Vagina (tissue), 2 donors: Measurements from ENCODE around the gene PPP3CA. TPM values are rescaled to one million over a fixed set of nuclear protein-coding genes. Genes with fewer than 3 reads are reported as not detected.

ENCODE experiments used
- DNase-seq, 2 donors: peaks; one replicate each; pipeline ENCODE4 v3.0.0-alpha.2; 2017; ENCODE audit errors: extremely low spot score in 2 of 2
- H3K27ac ChIP-seq: fragments of 200-600 bp; sonication (generic); one replicate; pipeline ENCODE4 v1.5.1; 2019
- H3K27me3 ChIP-seq: fragments of 200-600 bp; sonication (generic); one replicate; pipeline ENCODE4 v1.5.1; 2019
- H3K36me3 ChIP-seq, 2 donors: fragments of 200-600 bp; sonication (generic); one replicate each; pipeline ENCODE4 v1.5.1; 2017 to 2019
- H3K4me1 ChIP-seq: fragments of 200-600 bp; sonication (generic); one replicate; pipeline ENCODE4 v1.5.1; 2019
- H3K4me3 ChIP-seq, 2 donors: fragments of 200-600 bp; sonication (generic); 1 replicate in 1 of 2; 2 replicates in 1 of 2; pipeline ENCODE4 v1.5.1; 2016 to 2019
- H3K9me3 ChIP-seq: fragments of 200-600 bp; sonication (generic); one replicate; pipeline ENCODE4 v1.5.1; 2019
- POLR2A ChIP-seq, 2 donors: fragments of 450-650 bp; IDR thresholded peaks; one replicate each; pipeline ENCODE4 v1.6.1; 2017; ENCODE audit warnings: antibody characterized with exemption in 2 of 2, mild to moderate bottlenecking in 2 of 2, moderate library complexity in 2 of 2
- POLR2AphosphoS5 ChIP-seq, 2 donors: sonication (generic); formaldehyde crosslinking; IDR thresholded peaks; one replicate each; pipeline ENCODE4 v1.9.0; 2017; ENCODE audit warnings: antibody characterized with exemption in 2 of 2, mild to moderate bottlenecking in 2 of 2, low read depth in 1 of 2; ENCODE audit not compliant: insufficient read depth in 1 of 2
- intact Hi-C: fragments of 100-400 bp; cut with DNase I; formaldehyde crosslinking; loops from one replicate; pipeline ENCODE4 v1.15.1; 2023
- total RNA-seq: library from RNA; depleted of rRNA; stranded (reverse); fragments of >200 nt; gene quantifications from one replicate; pipeline ENCODE4 v1.2.3, GENCODE V29; 2016
- TF ChIP-seq, protein P1 (sequence below), 3 experiments: fragments of 450-650 bp in 2 of 3; fragments of 200-600 bp in 1 of 3; sonication (generic) in 1 of 3; IDR thresholded peaks; one replicate each; pipeline ENCODE4 v1.5.1; 2017 to 2019; ENCODE audit warnings: antibody characterized with exemption in 3 of 3, mild to moderate bottlenecking in 2 of 3, moderate library complexity in 2 of 3

The PPP3CA gene
- total RNA-seq, 1 donor from 2014 or later: 45.9 TPM

DNA sequence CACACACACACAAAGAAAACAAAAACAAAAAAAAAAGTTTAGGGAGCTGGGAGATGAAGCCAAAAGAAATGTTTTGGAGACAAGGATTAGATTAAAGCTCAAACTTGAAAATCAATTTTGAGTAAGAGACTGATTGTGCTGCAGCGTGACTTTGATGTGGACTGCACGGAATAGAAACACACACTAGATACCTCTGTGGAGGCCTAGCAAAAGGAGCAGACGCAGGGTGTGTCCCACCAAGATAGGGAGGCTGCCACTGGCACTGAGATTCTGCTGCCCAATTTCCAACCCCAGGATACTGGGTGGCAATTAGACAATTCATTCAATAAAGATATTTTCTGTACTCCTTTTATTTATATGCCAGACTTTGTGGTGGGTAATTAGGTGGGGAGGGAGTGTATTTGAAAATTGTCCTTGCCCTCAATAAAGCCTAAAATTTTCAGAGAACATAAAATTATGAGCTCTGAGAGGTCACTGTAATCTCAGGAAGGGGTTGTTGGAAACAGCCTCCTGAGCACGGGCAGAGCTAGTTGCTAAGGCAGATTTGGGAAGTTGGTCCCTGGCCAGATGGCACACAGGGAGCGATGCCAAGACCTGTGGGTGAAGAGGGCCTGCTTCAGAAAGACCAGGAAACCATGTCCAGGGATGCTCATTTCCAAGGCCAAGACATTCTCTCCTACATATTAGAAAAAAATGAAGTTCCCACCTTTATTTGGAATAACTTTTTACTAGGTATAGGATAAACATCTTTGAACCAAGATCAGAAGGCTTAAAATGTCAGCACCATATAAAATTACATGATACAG, 1.9 kb upstream of the PPP3CA start:
- DNase-seq: no peak
- no peaks in the 10 kb centered on the region for H3K36me3 ChIP-seq
- no peaks in the 10 kb centered on the region for H3K27me3 ChIP-seq
- intact Hi-C loops: loop anchor here (5.0 kb wide), 2 partner anchors 157 to 367 kb away; no protein-coding TSS in a partner anchor
- peak overlapping the region; percentile 92 for H3K27ac ChIP-seq
- peaks cover 30% of the 10 kb centered on the region for H3K4me1 ChIP-seq
- H3K4me3 ChIP-seq: peak overlapping the region; percentile 88 to 92
- H3K9me3 ChIP-seq: no peaks in the 10 kb centered on the region
- TF ChIP-seq, protein P1, sequence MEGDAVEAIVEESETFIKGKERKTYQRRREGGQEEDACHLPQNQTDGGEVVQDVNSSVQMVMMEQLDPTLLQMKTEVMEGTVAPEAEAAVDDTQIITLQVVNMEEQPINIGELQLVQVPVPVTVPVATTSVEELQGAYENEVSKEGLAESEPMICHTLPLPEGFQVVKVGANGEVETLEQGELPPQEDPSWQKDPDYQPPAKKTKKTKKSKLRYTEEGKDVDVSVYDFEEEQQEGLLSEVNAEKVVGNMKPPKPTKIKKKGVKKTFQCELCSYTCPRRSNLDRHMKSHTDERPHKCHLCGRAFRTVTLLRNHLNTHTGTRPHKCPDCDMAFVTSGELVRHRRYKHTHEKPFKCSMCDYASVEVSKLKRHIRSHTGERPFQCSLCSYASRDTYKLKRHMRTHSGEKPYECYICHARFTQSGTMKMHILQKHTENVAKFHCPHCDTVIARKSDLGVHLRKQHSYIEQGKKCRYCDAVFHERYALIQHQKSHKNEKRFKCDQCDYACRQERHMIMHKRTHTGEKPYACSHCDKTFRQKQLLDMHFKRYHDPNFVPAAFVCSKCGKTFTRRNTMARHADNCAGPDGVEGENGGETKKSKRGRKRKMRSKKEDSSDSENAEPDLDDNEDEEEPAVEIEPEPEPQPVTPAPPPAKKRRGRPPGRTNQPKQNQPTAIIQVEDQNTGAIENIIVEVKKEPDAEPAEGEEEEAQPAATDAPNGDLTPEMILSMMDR (IDR thresholded peaks at IDR 0.05): no peak
- TF ChIP-seq POLR2AphosphoS5 (IDR thresholded peaks at IDR 0.05; ENCODE audit: insufficient read depth in 1 of 2, low read depth in 1 of 2) (peak in 1 of 2 donors; percentile 45), POLR2A (IDR thresholded peaks at IDR 0.05) (no peak)

DNA sequence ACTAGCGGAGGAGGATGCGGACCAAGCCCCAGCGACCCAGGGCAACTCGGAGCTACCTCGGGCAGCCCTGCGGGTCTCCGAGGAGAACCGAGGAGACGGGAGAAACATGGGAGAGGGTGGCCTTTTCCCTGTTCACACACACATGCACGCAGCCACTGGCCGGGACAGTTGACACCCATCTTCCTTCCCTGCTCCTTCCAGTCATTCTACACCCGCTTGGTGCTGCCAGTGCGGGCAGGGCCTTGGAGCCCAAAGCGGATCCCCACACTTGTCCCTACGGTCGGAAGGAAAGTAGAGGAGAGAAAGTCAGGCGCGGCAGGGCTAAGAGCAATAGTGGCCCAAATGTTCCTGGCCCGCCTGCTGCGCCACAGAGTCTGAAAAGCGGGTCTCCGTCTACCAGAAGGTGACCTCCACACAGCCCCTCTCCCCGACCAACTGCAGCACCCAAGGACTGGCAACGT, 1.1 kb upstream of the PPP3CA start:
- Histone ChIP-seq H3K36me3 (no peaks in the 10 kb centered on the region), H3K27me3 (no peaks in the 10 kb centered on the region), H3K4me1 (peaks cover 38% of the 10 kb centered on the region), H3K9me3 (no peaks in the 10 kb centered on the region), H3K27ac (peak overlapping the region; percentile 92), H3K4me3 (peak overlapping the region; percentile 88 to 92)
- TF ChIP-seq, protein P1 (IDR thresholded peaks at IDR 0.05): no peak
- peak in 1 of 2 donors; percentile 91 for DNase-seq
- intact Hi-C loops: loop anchor here (5.0 kb wide), 2 partner anchors 156 to 366 kb away; no protein-coding TSS in a partner anchor

DNA sequence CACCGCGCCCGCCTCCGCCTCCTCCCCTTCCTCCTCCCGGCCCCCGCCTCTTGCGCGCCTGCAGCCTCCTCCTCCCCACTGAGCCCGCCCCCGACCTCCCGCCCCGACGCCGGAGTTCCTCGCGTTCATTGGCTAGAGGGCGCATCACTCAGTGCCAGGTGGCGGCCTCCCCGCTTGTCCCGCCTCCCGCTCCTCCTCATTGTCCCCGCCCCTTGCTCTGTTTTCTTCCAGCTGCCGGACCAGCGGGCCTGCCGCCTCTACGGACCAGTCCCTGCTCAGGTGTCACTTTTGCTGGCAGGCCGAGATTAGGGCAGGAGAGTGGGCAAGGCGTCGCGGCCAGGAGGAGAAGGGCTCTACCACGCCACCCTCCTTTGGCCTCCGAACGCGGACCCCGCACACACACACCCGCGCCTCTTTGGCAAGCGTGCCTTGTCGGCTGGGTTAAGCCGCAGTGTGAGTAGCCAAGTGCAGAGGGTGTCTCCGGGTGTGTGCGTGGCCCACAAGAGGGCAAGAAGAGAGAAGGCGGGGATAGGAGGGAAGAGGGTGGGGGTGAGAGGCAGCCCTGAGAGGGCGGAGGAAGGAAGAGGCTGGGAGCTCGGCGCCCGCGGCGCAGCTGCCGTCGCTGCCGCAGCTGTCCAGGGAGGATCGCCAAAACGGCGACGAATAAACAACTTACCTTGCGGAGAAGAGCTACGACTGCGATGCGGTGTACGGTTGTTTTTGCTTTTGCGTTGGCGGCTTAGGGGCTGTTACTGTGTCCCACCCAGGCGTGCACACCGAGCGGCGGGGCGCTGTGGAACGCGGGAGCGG, 436 bp upstream of the PPP3CA start:
- Histone ChIP-seq H3K36me3 (no peaks in the 10 kb centered on the region), H3K27ac (peak overlapping the region; percentile 92), H3K27me3 (no peaks in the 10 kb centered on the region), H3K4me1 (peaks cover 44% of the 10 kb centered on the region), H3K4me3 (peak overlapping the region; percentile 88 to 92), H3K9me3 (no peaks in the 10 kb centered on the region)
- DNase-seq: peak; percentile 99
- intact Hi-C loops: loop anchor here (5.0 kb wide), 2 partner anchors 155 to 365 kb away; no protein-coding TSS in a partner anchor
- TF ChIP-seq, protein P1 (IDR thresholded peaks at IDR 0.05): no peak
- TF ChIP-seq POLR2A (IDR thresholded peaks at IDR 0.05): peak in 1 of 2 donors; percentile 25
- TF ChIP-seq POLR2AphosphoS5 (IDR thresholded peaks at IDR 0.05; ENCODE audit: insufficient read depth in 1 of 2, low read depth in 1 of 2): peak; percentile 54 to 99

DNA sequence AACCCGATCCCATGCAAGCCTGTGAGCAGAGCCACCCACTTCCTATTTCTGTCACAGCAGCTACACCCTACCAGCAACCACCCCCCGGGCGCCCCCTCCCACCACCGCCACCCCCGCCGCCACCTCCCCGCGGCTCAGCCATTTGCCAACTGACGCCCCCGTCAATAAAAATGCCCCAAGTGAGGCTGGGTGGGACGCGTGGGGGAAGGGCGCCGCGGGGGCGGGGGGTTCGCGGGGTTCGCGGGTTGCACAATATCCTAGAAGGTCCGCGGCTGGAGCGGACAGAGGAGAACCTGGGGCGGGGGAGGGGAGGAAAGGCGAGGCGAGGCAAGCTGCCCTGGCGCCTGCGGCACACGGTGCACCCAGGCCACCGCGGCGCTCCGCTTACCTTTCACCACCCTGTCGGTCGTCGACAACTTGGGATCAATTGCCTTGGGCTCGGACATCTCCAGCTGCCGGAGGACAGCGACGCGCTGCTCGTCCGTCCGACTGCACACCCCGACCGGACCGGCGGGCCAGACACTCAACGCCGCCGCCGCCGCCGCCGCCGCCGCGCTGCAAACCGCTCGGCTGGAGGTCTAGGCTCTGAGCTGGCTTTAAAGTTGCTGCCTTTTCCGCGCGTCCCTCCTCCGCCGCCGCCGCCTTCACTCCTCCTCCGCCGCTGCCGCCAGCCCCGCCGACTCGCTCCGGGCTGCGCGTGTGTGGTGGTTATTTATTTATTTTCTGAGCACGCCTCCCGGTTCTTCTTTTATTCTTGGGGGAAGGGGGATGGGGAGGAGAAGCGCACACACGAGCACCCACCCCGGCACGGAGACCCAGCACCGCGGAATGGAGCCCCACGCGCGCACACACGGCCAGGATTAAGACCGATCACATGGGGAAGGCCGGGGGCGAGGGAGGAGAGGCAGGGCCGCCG, 717 bp downstream of the PPP3CA start:
- no peaks in the 10 kb centered on the region for H3K27me3 ChIP-seq
- peaks cover 53% of the 10 kb centered on the region for H3K4me1 ChIP-seq
- no peak for DNase-seq
- TF ChIP-seq, protein P1 (IDR thresholded peaks at IDR 0.05): no peak
- peak in 1 of 2 donors; percentile 54 for TF ChIP-seq POLR2AphosphoS5 (IDR thresholded peaks at IDR 0.05; ENCODE audit: insufficient read depth in 1 of 2, low read depth in 1 of 2)
- H3K4me3 ChIP-seq: peak overlapping the region; percentile 88 to 92
- H3K27ac ChIP-seq: peak overlapping the region; percentile 92
- intact Hi-C loops: loop anchor here (5.0 kb wide), 2 partner anchors 154 to 364 kb away; no protein-coding TSS in a partner anchor
- H3K36me3 ChIP-seq: no peaks in the 10 kb centered on the region
- no peaks in the 10 kb centered on the region for H3K9me3 ChIP-seq
